Panc1 (cell line): Measurements from ENCODE around the gene SEMA5B. TPM values are rescaled to one million over a fixed set of nuclear protein-coding genes. Genes with fewer than 3 reads are reported as not detected.

Experiments
- ATAC-seq: fragments of 200-7000 bp; cut with Tn5 transposase; 2 replicates; pipeline ENCODE4 v1.9.1; 2020; ENCODE audit warnings: mild to moderate bottlenecking, moderate library complexity
- BruUV-seq: library from RNA; stranded (reverse); fragments of 400-500 nt; replicated peaks from 2 replicates; lab custom pipeline; 2021; lab: Mats Ljungman, UMichigan
- CTCF ChIA-PET: fragments of 300-600 bp; sonication (Branson Sonifier 250); formaldehyde crosslinking; loops from one replicate; lab custom pipeline; 2022; ENCODE audit warnings: antibody characterized with exemption; lab: Charles Lee
- POLR2A ChIA-PET: fragments of 300-600 bp; sonication (Branson Sonifier 250); formaldehyde crosslinking; loops from one replicate; lab custom pipeline; 2022; ENCODE audit warnings: antibody characterized with exemption; lab: Charles Lee
- DNase-seq: peaks from one replicate; pipeline ENCODE4 v3.0.0-alpha.2; 2010; ENCODE audit warnings: low read depth, low spot score
- H3K27ac ChIP-seq: 2 replicates; pipeline ENCODE4 v1.5.1; 2011; ENCODE audit warnings: mild to moderate bottlenecking, low read length, inconsistent platforms
- H3K27me3 ChIP-seq: fragments of 200-500 bp; sonication (Bioruptor generic); 2 replicates; pipeline ENCODE4 v1.6.0; 2014; ENCODE audit warnings: low read length, inconsistent platforms; ENCODE audit not compliant: control insufficient read depth, insufficient read depth
- H3K36me3 ChIP-seq: fragments of 200-500 bp; sonication (Bioruptor generic); 2 replicates; pipeline ENCODE4 v1.5.1; 2014; ENCODE audit warnings: inconsistent platforms, mild to moderate bottlenecking, low read length, moderate library complexity; ENCODE audit not compliant: control insufficient read depth, insufficient read depth
- H3K4me1 ChIP-seq: 2 replicates; pipeline ENCODE4 v1.5.1; 2011; ENCODE audit warnings: inconsistent platforms, mild to moderate bottlenecking, low read length, moderate library complexity; ENCODE audit not compliant: control insufficient read depth, insufficient read depth
- H3K4me3 ChIP-seq, 2 experiments: 2 replicates each; pipeline ENCODE4 v1.5.1; 2011 to 2012; ENCODE audit warnings: low read depth in 2 of 2, low read length in 2 of 2, mild to moderate bottlenecking in 2 of 2, inconsistent platforms in 1 of 2, moderate library complexity in 1 of 2
- H3K9me3 ChIP-seq: fragments of 200-500 bp; sonication (Bioruptor generic); 2 replicates; pipeline ENCODE4 v1.5.1; 2014; ENCODE audit warnings: low read depth, mild to moderate bottlenecking, inconsistent platforms, low read length, moderate library complexity; ENCODE audit not compliant: control insufficient read depth, insufficient read depth
- CTCF ChIP-seq: fragments of 450-650 bp; IDR thresholded peaks from 2 replicates; pipeline ENCODE4 v1.5.1; 2017; ENCODE audit warnings: mild to moderate bottlenecking
- POLR2AphosphoS5 ChIP-seq: IDR thresholded peaks from 2 replicates; pipeline ENCODE4 v1.6.1; 2012; ENCODE audit warnings: mild to moderate bottlenecking, low read depth, low read length, moderate library complexity
- REST ChIP-seq, 2 experiments: IDR thresholded peaks; 2 replicates each; pipeline ENCODE4 v1.6.1; 2011 to 2012; ENCODE audit warnings: low read depth in 2 of 2, control low read depth in 1 of 2, low read length in 1 of 2, mild to moderate bottlenecking in 1 of 2, moderate library complexity in 1 of 2; ENCODE audit not compliant: insufficient read depth in 1 of 2
- SIN3A ChIP-seq: IDR thresholded peaks from 2 replicates; pipeline ENCODE4 v1.6.1; 2012; ENCODE audit warnings: low read depth, mild to moderate bottlenecking, low read length, moderate library complexity, borderline replicate concordance; ENCODE audit not compliant: insufficient read depth
- TCF7L2 ChIP-seq: IDR thresholded peaks from 2 replicates; pipeline ENCODE4 v1.6.1; 2011; ENCODE audit warnings: mild to moderate bottlenecking, low read depth, low read length, inconsistent platforms
- in situ Hi-C: cut with HindIII; loops from 2 replicates; pipeline ENCODE4 v1.10.0; 2016; ENCODE audit warnings: low sequenced_read_pairs, low pct_unique_long_range_greater_than_20kb
- intact Hi-C: fragments of 100-400 bp; cut with micrococcal nuclease; formaldehyde crosslinking; loops from one replicate; pipeline ENCODE4 v1.10.0; 2022; ENCODE audit not compliant: unreplicated experiment
- total RNA-seq: library from RNA; stranded (reverse); gene quantifications from one replicate; pipeline ENCODE4 v1.2.1, GENCODE V29; 2021; ENCODE audit not compliant: unreplicated experiment

The SEMA5B gene
- total RNA-seq, 1 experiment from 2014 or later = 1.2 TPM

- in situ Hi-C loops = no loop called here
- intact Hi-C loops = no loop called here
- ChIA-PET CTCF (no interaction called here), POLR2A (no interaction called here)
- Histone ChIP-seq H3K9me3 (no peaks in the 10 kb centered on the region), H3K27me3 (peaks cover 10% of the 10 kb centered on the region), H3K36me3 (no peaks in the 10 kb centered on the region), H3K4me1 (peaks cover 14% of the 10 kb centered on the region), H3K27ac (no peak overlapping the region), H3K4me3 (no peak overlapping the region)
- no peak for ATAC-seq
- no TSS peak for BruUV-seq
- no peak for TF ChIP-seq REST (IDR thresholded peaks at IDR 0.05; ENCODE audit: insufficient read depth in 1 of 2, low read depth in 2 of 2, low read length in 1 of 2)
- no peak for TF ChIP-seq CTCF
- TF ChIP-seq TCF7L2 = no peak
- no peak for TF ChIP-seq SIN3A
- TF ChIP-seq POLR2AphosphoS5 = no peak
- DNase-seq = no peak
Measured at GRCh38 chr3:122973893-122974615, 53.5 kb downstream of the SEMA5B start.

GRCh38 chr3:122972141-122972540 is 55.4 kb downstream of the SEMA5B start:
- DNase-seq = no peak
- ChIA-PET CTCF (no interaction called here), POLR2A (no interaction called here)
- in situ Hi-C loops (no loop called here), intact Hi-C loops (no loop called here)
- no peaks in the 10 kb centered on the region for H3K36me3 ChIP-seq
- peaks cover 7% of the 10 kb centered on the region for H3K4me1 ChIP-seq
- peaks cover 11% of the 10 kb centered on the region for H3K27me3 ChIP-seq
- ATAC-seq = no peak
- BruUV-seq = no TSS peak
- no peaks in the 10 kb centered on the region for H3K9me3 ChIP-seq
- no peak overlapping the region for H3K4me3 ChIP-seq
- H3K27ac ChIP-seq = no peak overlapping the region
- no peak for TF ChIP-seq TCF7L2
